Lung (tissue), 12 donors: Measurements from ENCODE around the gene AUTS2. TPM values are rescaled to one million over a fixed set of nuclear protein-coding genes. Genes with fewer than 3 reads are reported as not detected.

Source experiments
- ATAC-seq: fragments of 200-7000 bp; cut with Tn5 transposase; one replicate; pipeline ENCODE4 v1.9.1; 2020; ENCODE audit warnings: moderate number of reproducible peaks; ENCODE audit not compliant: insufficient read depth, low FRiP score
- DNase-seq, 3 donors: peaks; one replicate each; pipeline ENCODE4 v3.0.0-alpha.2; 2013 to 2017
- H3K27ac ChIP-seq, 2 donors: one replicate each; pipeline ENCODE4 v1.5.1; 2013; ENCODE audit warnings: mild to moderate bottlenecking in 2 of 2, moderate library complexity in 2 of 2, control low read depth in 1 of 2, inconsistent platforms in 1 of 2, low read depth in 1 of 2, low read length in 1 of 2
- H3K27me3 ChIP-seq, 3 donors: one replicate each; pipeline ENCODE4 v1.5.1; 2013; ENCODE audit warnings: low read length in 2 of 3; ENCODE audit not compliant: control insufficient read depth in 3 of 3, insufficient read depth in 3 of 3
- H3K36me3 ChIP-seq, 4 donors: one replicate each; pipeline ENCODE4 v1.5.1; 2013; ENCODE audit warnings: low read length in 4 of 4, mild to moderate bottlenecking in 1 of 4, moderate library complexity in 1 of 4; ENCODE audit not compliant: control insufficient read depth in 4 of 4, insufficient read depth in 4 of 4
- H3K4me1 ChIP-seq, 5 donors: one replicate each; pipeline ENCODE4 v1.5.1; 2013; ENCODE audit warnings: low read length in 5 of 5, mild to moderate bottlenecking in 2 of 5, moderate library complexity in 1 of 5; ENCODE audit not compliant: control insufficient read depth in 5 of 5, insufficient read depth in 5 of 5
- H3K4me3 ChIP-seq: one replicate; pipeline ENCODE4 v1.5.1; 2013; ENCODE audit warnings: mild to moderate bottlenecking, control low read depth, moderate library complexity
- H3K9ac ChIP-seq, 2 donors: one replicate each; pipeline ENCODE4 v1.5.1; 2013; ENCODE audit warnings: low read length in 2 of 2, control low read depth in 1 of 2; ENCODE audit not compliant: insufficient read depth in 1 of 2
- H3K9me3 ChIP-seq, 4 donors: one replicate each; pipeline ENCODE4 v1.5.1; 2013; ENCODE audit warnings: low read length in 3 of 4, mild to moderate bottlenecking in 1 of 4, moderate library complexity in 1 of 4; ENCODE audit not compliant: control insufficient read depth in 4 of 4, insufficient read depth in 3 of 4
- CTCF ChIP-seq: IDR thresholded peaks from 2 replicates; pipeline ENCODE4 v1.5.1; 2012; ENCODE audit warnings: mild to moderate bottlenecking; ENCODE audit errors: control extremely low read depth, extremely low read depth
- WGBS, 2 donors: extraction: QIAGEN DNeasy Blood & Tissue Kit; methylation state at CpG; one replicate each; pipeline ENCODE4 v1.1.7; 2013; 5-methylcytosine and 5-hydroxymethylcytosine counted together
- polyA plus RNA-seq, 2 donors: library from polyadenylated mRNA; stranded (reverse); fragments of 200-250 nt; gene quantifications; one replicate each; pipeline ENCODE4 v1.2.1, GENCODE V29; 2013
- total RNA-seq, 2 donors: library from RNA; depleted of rRNA in 1 of 2; stranded (reverse); fragments of >200 nt in 1 of 2; gene quantifications; one replicate each; pipeline ENCODE4 v1.2.1, GENCODE V29; 2014 to 2021
- donor health status: control.
- donor health status: control.
- donor health status: Bipolar disorder and iron deficiency.
- donor health status: healthy.
- donor health status: DM: yes; HTN: yes; CAD: no.

AUTS2 gene
- total and polyA plus RNA-seq, 4 donors, result 11.8 to 115 (median 40.6) TPM

- Histone ChIP-seq H3K9ac (no peak overlapping the region), H3K4me3 (no peak overlapping the region), H3K4me1 (peaks cover 0 to 3% (median 0%) of the 10 kb centered on the region in 5 donors), H3K27me3 (no peaks in the 10 kb centered on the region), H3K27ac (no peak overlapping the region), H3K9me3 (no peaks in the 10 kb centered on the region), H3K36me3 (no peaks in the 10 kb centered on the region)
- WGBS, 2 donors, result 92 to 93% methylated on average over 2 of the region's 2 CpGs
- DNase-seq, result no peak
- no peak for TF ChIP-seq CTCF
- ATAC-seq, result no peak
Observed at GRCh38 chr7:70319057-70319456, 720.8 kb downstream of the AUTS2 start.

DNA sequence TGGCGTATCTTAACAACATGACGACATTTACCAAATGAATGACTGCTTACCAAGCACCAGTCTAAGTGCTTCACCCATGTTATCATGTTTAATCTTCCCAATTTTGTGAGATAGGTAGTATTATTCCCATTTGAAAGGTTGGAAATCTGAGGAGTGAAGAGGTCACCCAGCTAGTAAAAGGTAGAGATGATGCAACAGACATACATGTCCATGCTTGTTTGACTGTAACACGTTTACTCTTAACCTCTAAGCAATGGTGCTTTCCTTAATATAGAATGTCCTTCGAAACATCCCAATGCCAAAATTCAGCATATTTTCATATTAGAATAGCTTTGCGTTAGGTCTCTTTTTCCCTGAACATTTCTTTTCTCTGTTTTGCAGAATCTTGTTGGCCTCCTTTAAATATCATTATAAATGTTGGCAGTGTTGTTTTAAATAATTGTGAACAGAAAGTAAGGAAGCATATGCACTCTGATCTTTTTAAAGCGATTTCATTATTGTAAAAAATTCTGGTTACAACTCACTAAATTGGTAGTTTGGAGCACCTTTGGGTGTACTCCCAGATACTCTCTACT is 722.8 kb downstream of the AUTS2 start:
- Histone ChIP-seq H3K9me3 (no peaks in the 10 kb centered on the region), H3K4me3 (no peak overlapping the region), H3K4me1 (peaks cover 0 to 3% (median 0%) of the 10 kb centered on the region in 5 donors), H3K36me3 (no peaks in the 10 kb centered on the region), H3K9ac (no peak overlapping the region), H3K27ac (no peak overlapping the region), H3K27me3 (no peaks in the 10 kb centered on the region)
- 95 to 96% methylated on average over 6 of the region's 6 CpGs for WGBS, 2 donors
- no peak for TF ChIP-seq CTCF
- ATAC-seq (no peak), DNase-seq (no peak)

GRCh38 chr7:70322856-70323255 is 724.6 kb downstream of the AUTS2 start:
- no peaks in the 10 kb centered on the region for H3K36me3 ChIP-seq
- H3K4me1 ChIP-seq, result no peaks in the 10 kb centered on the region
- ATAC-seq (no peak), DNase-seq (peak in 1 of 3 donors; percentile 10)
- no peak overlapping the region for H3K4me3 ChIP-seq
- H3K27ac ChIP-seq, result no peak overlapping the region
- 95 to 96% methylated on average over 1 of the region's 1 CpG for WGBS, 2 donors
- no peaks in the 10 kb centered on the region for H3K9me3 ChIP-seq
- H3K27me3 ChIP-seq, result no peaks in the 10 kb centered on the region
- no peak for TF ChIP-seq CTCF
- no peak overlapping the region for H3K9ac ChIP-seq
